ENCODE measurements around the gene ZNF736.

ZNF736 gene

DNA sequence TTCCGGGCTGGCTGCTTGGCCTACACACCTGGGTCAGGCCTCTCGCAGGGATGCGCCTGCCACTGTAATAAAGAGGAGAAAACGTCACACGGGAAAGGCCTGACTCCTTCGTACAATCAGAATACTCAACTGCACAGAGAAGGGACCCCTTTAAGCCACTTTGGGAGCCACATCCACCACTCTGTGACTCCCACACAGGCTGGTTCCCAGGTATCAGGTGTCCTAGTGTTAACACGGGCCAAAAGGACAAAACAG is 5.8 kb upstream of the ZNF736 start:
- Histone ChIP-seq H3K27me3 (ENCODE audit: insufficient read depth, low read length, poor library complexity, severe bottlenecking) (no peaks in the 10 kb centered on the region), H3K4me1 (ENCODE audit: insufficient read depth, low read length, poor library complexity, severe bottlenecking) (peaks cover 4% of the 10 kb centered on the region), H2AFZ (ENCODE audit: low read length) (peak overlapping the region; percentile 89), H3K4me3 (ENCODE audit: low read length, poor library complexity, severe bottlenecking) (peak overlapping the region; percentile 83), H3K9me3 (ENCODE audit: insufficient read depth, low read depth, low read length) (no peaks in the 10 kb centered on the region), H3K4me2 (ENCODE audit: low read depth, low read length, poor library complexity, severe bottlenecking) (peak overlapping the region; percentile 71), H3K9ac (ENCODE audit: low read depth, low read length, poor library complexity, severe bottlenecking) (peak overlapping the region; percentile 80), H3F3A (ENCODE audit: low read depth) (no peaks in the 10 kb centered on the region), H4K20me1 (ENCODE audit: insufficient read depth, low read length, poor library complexity, severe bottlenecking) (no peaks in the 10 kb centered on the region), H3K9me2 (replicated peaks; ENCODE audit: low read depth, low read length) (no peaks in the 10 kb centered on the region), H3K79me2 (ENCODE audit: insufficient read depth, low read length) (no peaks in the 10 kb centered on the region), H3K36me3 (ENCODE audit: insufficient read depth, low read length) (no peaks in the 10 kb centered on the region)
- TF ChIP-seq, protein P1, sequence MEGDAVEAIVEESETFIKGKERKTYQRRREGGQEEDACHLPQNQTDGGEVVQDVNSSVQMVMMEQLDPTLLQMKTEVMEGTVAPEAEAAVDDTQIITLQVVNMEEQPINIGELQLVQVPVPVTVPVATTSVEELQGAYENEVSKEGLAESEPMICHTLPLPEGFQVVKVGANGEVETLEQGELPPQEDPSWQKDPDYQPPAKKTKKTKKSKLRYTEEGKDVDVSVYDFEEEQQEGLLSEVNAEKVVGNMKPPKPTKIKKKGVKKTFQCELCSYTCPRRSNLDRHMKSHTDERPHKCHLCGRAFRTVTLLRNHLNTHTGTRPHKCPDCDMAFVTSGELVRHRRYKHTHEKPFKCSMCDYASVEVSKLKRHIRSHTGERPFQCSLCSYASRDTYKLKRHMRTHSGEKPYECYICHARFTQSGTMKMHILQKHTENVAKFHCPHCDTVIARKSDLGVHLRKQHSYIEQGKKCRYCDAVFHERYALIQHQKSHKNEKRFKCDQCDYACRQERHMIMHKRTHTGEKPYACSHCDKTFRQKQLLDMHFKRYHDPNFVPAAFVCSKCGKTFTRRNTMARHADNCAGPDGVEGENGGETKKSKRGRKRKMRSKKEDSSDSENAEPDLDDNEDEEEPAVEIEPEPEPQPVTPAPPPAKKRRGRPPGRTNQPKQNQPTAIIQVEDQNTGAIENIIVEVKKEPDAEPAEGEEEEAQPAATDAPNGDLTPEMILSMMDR (conservative IDR thresholded peaks at IDR 0.05; ENCODE audit: low read length), result no peak
- no peak for TF ChIP-seq EZH2phosphoT487 (IDR thresholded peaks at IDR 0.05; ENCODE audit: borderline replicate concordance)

DNA sequence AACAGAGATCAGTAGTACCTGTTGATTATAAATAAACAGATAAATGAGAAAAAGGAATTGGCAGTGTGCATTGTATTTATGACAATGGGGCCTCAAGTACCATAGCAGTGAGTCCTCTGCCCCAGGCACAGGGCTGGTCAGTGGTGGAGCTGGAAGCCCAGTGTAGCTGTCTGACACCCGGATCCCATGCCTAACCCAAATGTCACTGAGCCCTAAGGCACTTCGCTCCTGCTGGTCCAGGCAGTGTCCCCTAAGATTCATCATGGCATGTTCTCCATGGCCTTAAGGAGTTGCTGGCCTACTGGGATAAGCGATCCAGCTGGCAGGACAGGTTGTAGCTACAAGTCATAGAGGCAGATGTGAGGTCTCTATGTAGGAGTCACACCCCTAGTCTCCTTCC is 3.3 kb upstream of the ZNF736 start:
- no peaks in the 10 kb centered on the region for H3K9me3 ChIP-seq (ENCODE audit: insufficient read depth, low read depth, low read length)
- H3K4me2 ChIP-seq (ENCODE audit: low read depth, low read length, poor library complexity, severe bottlenecking), result no peak overlapping the region
- no peak for TF ChIP-seq EZH2phosphoT487 (IDR thresholded peaks at IDR 0.05; ENCODE audit: borderline replicate concordance)
- TF ChIP-seq, protein P1 (conservative IDR thresholded peaks at IDR 0.05; ENCODE audit: low read length), result no peak
- no peaks in the 10 kb centered on the region for H3K9me2 ChIP-seq (replicated peaks; ENCODE audit: low read depth, low read length)
- H4K20me1 ChIP-seq (ENCODE audit: insufficient read depth, low read length, poor library complexity, severe bottlenecking), result peaks cover 9% of the 10 kb centered on the region
- H3K36me3 ChIP-seq (ENCODE audit: insufficient read depth, low read length), result no peaks in the 10 kb centered on the region
- peaks cover 12% of the 10 kb centered on the region for H3K4me1 ChIP-seq (ENCODE audit: insufficient read depth, low read length, poor library complexity, severe bottlenecking)
- H3F3A ChIP-seq (ENCODE audit: low read depth), result no peaks in the 10 kb centered on the region
- H3K27me3 ChIP-seq (ENCODE audit: insufficient read depth, low read length, poor library complexity, severe bottlenecking), result no peaks in the 10 kb centered on the region
- no peak overlapping the region for H3K9ac ChIP-seq (ENCODE audit: low read depth, low read length, poor library complexity, severe bottlenecking)
- no peak overlapping the region for H3K4me3 ChIP-seq (ENCODE audit: low read length, poor library complexity, severe bottlenecking)
- peaks cover 17% of the 10 kb centered on the region for H3K79me2 ChIP-seq (ENCODE audit: insufficient read depth, low read length)
- H2AFZ ChIP-seq (ENCODE audit: low read length), result no peak overlapping the region

DNA sequence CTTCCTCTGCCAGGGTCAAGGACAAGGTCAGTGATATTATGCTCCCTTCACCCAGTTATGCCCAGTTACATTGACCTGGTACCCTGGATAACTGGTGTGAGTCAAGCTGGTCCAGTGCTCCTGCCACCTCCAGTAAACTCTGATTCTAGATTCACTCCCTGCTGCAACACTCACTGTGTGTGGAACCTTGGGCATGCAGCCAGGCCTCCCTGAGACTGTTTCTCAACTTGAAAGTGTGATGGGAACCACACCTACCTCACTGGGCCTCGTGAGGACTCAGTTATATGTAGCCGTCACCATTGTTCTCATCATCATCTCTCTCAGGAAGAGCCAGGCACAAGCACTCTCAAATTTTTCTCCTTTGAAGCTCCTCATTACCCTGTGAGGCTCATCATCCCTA is 935 bp upstream of the ZNF736 start:
- Histone ChIP-seq H3F3A (ENCODE audit: low read depth) (no peaks in the 10 kb centered on the region), H3K27me3 (ENCODE audit: insufficient read depth, low read length, poor library complexity, severe bottlenecking) (no peaks in the 10 kb centered on the region), H3K9me3 (ENCODE audit: insufficient read depth, low read depth, low read length) (no peaks in the 10 kb centered on the region), H3K36me3 (ENCODE audit: insufficient read depth, low read length) (no peaks in the 10 kb centered on the region), H3K79me2 (ENCODE audit: insufficient read depth, low read length) (peaks cover 41% of the 10 kb centered on the region), H3K4me3 (ENCODE audit: low read length, poor library complexity, severe bottlenecking) (no peak overlapping the region), H3K9me2 (replicated peaks; ENCODE audit: low read depth, low read length) (no peaks in the 10 kb centered on the region), H2AFZ (ENCODE audit: low read length) (no peak overlapping the region), H3K4me1 (ENCODE audit: insufficient read depth, low read length, poor library complexity, severe bottlenecking) (peaks cover 25% of the 10 kb centered on the region), H3K9ac (ENCODE audit: low read depth, low read length, poor library complexity, severe bottlenecking) (peak overlapping the region; percentile 61), H3K4me2 (ENCODE audit: low read depth, low read length, poor library complexity, severe bottlenecking) (peak overlapping the region; percentile 74), H4K20me1 (ENCODE audit: insufficient read depth, low read length, poor library complexity, severe bottlenecking) (peaks cover 32% of the 10 kb centered on the region)
- TF ChIP-seq, protein P1 (conservative IDR thresholded peaks at IDR 0.05; ENCODE audit: low read length), result no peak
- TF ChIP-seq EZH2phosphoT487 (IDR thresholded peaks at IDR 0.05; ENCODE audit: borderline replicate concordance), result no peak
